HTERT RPE-1 (cell line): ENCODE measurements around the gene MPP2.
"Not testable (repeated sequence)": the region's sequence is repeated elsewhere in the genome, so short reads cannot be mapped to it uniquely, and the experiment has no call there.

Experiments
- in situ Hi-C: fragments of 300-500 bp; cut with MboI; formaldehyde crosslinking; loops from 4 replicates; pipeline ENCODE4 v1.14.3; 2020; ENCODE audit warnings: low sequenced_read_pairs

MPP2 gene, protein sequence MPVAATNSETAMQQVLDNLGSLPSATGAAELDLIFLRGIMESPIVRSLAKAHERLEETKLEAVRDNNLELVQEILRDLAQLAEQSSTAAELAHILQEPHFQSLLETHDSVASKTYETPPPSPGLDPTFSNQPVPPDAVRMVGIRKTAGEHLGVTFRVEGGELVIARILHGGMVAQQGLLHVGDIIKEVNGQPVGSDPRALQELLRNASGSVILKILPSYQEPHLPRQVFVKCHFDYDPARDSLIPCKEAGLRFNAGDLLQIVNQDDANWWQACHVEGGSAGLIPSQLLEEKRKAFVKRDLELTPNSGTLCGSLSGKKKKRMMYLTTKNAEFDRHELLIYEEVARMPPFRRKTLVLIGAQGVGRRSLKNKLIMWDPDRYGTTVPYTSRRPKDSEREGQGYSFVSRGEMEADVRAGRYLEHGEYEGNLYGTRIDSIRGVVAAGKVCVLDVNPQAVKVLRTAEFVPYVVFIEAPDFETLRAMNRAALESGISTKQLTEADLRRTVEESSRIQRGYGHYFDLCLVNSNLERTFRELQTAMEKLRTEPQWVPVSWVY

GRCh38 chr17:43907425-43907981 lies at the start of gene MPP2:
TSS of gene MPP2 (minus strand) at chr17:43907536. CDS start at chr17:43904460, 3,076 bp downstream.
- in situ Hi-C loops, result no loop called here

- in situ Hi-C loops, result no loop called here
Observed at GRCh38 chr17:43956222-43956621, 48.9 kb upstream of the MPP2 start.

- in situ Hi-C loops, result no loop called here
Observed at GRCh38 chr17:43953746-43954145, 46.4 kb upstream of the MPP2 start, which contains the start of gene PYY. TSS of gene PYY (minus strand) at chr17:43953940. CDS start at chr17:43953483, 457 bp downstream.

GRCh38 chr17:43952724-43953666 lies 45.7 kb upstream of the MPP2 start:
- in situ Hi-C loops, result no loop called here

DNA sequence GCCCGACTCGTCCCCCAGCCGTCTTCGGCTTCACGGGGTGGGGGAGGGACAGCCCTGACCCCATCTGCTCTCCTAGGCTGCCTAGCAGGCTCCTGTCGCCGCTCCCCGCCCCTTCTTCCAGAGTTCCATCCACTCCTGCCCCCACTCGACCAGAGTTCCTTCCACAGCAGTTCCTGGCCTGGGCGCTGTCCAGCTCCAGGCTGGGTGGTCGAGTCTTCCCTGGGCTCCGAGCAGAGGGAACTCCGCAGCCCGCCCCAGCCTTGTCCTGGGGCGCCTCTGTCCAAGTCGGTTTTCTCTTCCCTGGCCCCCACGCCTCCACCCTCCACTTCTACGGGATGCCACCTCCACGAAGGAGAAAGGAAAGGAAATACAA lies 45.0 kb upstream of the MPP2 start:
- in situ Hi-C loops, result no loop called here

DNA sequence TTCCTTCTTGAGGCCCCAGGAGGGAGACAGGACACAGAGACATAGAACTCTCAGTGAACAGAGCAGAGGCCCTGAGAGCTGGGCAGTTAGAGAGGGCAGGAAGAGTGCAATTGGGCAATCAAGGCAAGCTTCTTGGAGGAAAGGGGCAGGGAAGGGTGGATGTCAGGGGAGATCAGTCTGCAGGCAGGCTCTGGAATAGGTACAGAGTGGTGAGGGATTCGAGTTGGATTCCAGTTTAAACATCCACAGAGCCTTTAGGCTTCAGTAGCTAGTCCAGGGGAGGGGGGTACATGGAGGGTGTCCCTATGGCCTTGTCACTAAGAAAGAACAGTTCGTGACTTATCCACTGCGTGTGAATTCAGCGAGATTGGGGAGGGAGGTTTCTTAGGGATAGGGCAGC lies 44.4 kb upstream of the MPP2 start:
- in situ Hi-C loops, result no loop called here

GRCh38 chr17:43950554-43950953 lies 43.2 kb upstream of the MPP2 start:
- in situ Hi-C loops, result no loop called here

DNA sequence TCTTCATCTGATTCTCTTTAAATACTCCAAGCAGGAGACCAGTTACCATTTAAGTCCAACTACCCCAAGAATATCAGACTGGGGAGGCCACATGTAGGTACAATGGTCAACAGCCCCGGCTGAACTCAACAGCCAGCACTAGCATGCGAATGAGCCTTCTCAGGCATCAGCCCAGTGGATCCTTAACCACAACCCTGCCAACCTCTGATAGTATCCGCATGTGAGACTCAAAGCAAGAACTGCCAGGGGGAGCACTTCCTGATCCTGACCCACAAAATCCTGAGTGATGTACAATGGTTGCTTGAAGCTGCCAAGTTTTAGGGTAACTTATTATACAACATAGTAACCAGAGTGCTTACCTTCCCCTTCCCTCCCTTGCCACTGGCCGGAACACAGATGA lies 42.4 kb upstream of the MPP2 start:
- in situ Hi-C loops, result no loop called here

- in situ Hi-C loops, result no loop called here
Observed at GRCh38 chr17:43946781-43947180, 39.4 kb upstream of the MPP2 start.

DNA sequence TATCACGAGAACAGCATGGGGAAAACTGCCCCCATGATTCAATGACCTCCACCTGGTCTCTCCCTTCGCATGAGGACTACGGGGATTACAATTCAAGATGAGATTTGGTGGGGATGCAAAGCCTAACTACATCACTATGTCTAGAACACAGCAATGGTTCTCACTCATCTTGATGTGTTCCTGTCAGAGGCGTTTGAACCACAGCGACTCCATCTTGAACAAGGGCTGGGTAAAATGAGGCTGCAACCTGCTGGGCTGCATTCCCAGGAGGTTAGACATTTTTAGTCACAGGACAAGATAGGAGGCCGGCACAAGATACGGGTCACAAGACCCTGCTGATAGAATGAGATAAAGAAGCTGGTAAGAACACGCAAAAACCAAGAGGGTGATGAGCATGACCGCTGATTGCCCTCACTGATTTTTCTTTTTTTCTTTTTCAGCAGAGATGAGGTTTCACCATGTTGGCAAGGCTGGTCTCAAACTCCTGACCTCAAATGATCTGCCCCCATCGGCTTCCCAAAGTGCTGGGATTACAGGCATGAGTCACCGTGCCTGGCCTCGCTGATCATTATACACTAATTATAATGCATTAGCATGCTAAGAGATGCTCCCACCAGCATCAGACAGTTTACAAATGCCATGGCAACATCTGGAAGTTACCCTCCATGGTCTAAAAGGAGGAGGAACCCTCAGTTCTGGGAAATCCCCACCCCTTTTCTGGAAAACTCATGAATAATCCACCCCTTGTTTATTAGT lies 37.9 kb upstream of the MPP2 start:
- in situ Hi-C loops, result no loop called here

GRCh38 chr17:43942051-43942685 lies 34.8 kb upstream of the MPP2 start, which contains the start of gene PPY:
TSS of gene PPY (minus strand) at chr17:43942476. CDS start at chr17:43941654, 822 bp downstream.
- in situ Hi-C loops, result no loop called here

DNA sequence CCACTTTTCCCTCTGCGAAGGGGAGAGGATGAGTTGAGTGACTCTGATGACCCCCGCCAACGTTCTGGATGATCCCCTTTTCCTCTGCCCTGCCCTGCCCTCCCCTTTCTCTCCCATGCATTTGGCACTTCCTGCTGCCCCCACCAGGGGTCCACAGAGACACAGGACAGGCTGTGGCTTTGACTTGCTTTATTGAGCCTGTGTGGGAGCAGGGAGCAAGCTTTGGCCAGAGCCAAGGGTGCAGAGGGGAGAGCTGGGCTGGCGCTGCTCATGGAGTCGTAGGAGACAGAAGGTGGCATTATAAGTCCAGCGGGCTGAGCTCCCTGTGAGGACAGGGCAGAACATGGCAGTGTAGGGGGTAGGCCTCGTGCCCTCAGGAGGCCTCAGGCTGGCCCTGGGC lies 33.3 kb upstream of the MPP2 start:
- in situ Hi-C loops, result no loop called here

DNA sequence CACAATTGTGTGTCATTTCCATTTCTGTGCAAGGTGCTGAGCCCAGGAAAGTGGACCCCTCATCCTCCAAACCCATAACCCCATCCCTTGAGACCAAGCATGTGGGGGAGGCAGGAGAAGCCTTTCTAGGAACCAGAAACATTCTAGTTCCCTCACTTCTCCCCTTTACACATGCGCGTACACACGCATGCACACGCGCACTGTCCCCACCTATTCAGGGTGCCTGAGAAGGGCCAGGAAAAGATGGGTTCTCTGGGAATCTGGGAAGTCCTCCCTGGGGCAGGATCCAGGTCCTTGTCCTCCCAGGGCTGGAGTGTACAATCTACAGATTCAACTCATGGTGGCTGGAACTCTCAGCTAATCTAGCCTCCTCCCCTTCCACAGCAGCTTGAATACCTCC lies 32.5 kb upstream of the MPP2 start:
- in situ Hi-C loops, result no loop called here

DNA sequence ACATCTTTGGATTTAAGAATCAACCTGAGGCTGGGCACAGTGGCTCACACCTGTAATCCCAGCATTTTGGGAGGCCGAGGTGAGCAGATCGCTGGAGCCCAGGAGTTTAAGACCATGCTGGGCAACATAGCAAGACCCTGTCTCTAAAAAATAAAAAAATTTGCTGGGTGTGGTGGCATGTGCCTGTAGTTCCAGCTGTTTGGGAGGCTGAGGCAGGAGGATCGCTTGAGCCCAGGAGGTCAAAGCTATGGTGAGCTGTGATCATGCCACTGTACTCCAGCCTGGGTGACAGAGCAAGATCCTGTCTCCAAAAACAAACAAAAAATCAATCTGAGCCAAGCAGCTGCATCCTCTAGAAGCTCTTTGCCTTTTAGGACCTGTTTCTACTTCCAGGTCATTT lies 32.1 kb upstream of the MPP2 start:
- in situ Hi-C loops, result not testable (repeated sequence)

GRCh38 chr17:43938838-43939182 lies 31.5 kb upstream of the MPP2 start:
- in situ Hi-C loops, result no loop called here

- in situ Hi-C loops, result no loop called here
Observed at GRCh38 chr17:43936434-43936833, 29.1 kb upstream of the MPP2 start.

DNA sequence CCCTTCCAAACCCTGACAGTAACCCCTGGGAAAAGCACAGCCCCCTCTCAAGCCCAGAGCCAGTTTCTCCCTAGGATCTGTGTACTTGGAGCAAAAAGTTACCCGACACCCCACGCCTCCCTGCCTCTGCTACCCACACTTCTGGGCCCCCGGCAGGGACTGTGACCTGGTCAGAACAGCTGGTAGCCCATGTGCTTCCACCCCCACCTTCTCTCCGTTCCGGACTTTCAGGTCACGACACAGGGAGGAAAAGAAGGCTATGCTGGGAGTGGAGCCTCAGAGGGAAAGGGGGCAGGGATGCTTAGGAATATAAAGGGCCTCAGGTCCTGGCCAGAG lies 28.6 kb upstream of the MPP2 start:
- in situ Hi-C loops, result no loop called here

DNA sequence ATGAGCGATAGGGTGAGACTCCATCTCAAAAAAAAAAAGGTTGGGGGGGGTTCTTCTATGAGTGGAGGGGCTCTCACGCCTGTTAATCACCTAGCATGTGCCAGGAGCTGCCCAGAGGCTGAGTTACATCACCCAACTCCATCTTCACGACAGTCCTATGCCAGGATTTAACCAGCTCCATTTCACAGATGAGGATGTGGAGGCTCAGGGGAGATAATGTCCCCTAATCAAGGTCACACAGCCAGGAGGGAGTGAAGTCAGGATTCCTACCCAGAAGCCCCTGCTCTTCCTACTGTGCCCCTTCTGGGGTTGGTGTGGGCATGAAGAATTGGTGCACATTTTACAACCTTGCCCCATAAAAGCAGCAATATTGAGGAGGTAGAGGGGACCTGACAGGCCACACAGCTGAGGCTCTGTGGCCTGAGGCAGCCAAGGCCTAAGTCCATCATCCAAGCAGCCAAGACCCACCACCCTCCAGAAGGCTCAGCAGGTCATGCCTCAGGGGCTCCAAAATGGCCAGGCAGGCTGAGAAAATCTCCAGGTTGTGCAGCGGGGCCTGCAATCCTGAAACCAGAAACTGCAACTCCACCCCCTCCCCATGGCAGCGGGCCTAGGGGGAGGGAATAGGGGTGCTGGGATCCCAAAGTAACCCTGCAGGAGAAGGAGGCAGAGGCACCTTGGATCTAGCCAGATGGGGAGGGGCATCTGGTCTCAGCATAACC lies 28.0 kb upstream of the MPP2 start:
- in situ Hi-C loops, result no loop called here

GRCh38 chr17:43932923-43933322 lies 25.6 kb upstream of the MPP2 start:
- in situ Hi-C loops, result no loop called here
